ENCODE measurements around the gene SEMA6B. TPM values are rescaled to one million over a fixed set of nuclear protein-coding genes. Genes with fewer than 3 reads are reported as not detected.

Gene SEMA6B
- polyA plus RNA-seq, 1 experiment = 0.66 TPM

DNA sequence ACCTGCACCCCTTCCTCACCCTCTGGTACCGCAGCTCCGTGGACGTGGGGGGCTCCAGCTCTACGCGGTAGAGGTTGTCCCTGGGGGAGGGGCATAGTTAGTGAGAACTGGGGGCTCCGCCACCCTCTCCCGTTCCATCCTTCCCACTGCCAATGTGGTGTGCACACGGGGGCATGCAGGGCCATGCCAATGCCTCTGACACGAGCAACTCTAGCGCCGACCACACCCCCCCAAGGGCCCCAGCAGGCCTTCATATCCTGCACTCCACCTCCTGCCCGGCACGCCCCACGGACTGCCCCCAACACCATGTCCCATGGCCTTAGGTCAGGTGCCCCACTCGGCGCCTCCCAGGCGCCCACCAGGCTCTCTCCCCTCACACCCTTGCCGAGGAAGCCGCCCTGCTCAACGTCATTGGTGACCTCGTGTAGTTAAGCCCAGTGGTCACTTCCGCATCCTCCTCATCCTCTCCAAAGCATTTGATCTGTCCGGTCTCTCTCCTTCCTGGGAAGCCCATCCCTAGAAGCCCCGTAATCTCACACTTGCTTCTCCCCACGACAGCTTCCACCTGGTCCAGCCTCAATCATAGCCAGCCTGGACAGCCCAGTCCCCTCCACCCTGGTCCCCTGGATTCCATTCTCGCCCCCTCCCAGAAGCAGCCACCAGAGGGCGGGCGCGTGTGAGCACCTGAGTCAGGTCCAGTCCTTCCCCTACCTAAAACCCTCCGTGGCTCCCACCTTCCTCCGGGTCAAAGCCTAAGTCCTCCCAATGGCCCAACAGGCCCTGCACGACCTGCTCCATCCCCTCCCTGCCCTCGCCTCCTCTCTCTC, 2.1 kb downstream of the SEMA6B start:
- ChIA-PET POLR2A (no interaction called here), CTCF (interaction anchor here (0.6 to 1.8 kb wide), 4 partner anchors 56 to 79 kb away, joined by 3 to 13 read pairs (median 6); no protein-coding TSS in a partner anchor)
- H3K27ac ChIP-seq (ENCODE audit: low read depth, low read length) = no peak overlapping the region
- no peaks in the 10 kb centered on the region for H3K27me3 ChIP-seq (ENCODE audit: control insufficient read depth, insufficient read depth, low read length)
- no peak for TF ChIP-seq CTCF (IDR thresholded peaks at IDR 0.05; ENCODE audit: low read depth, low read length)
- peaks cover 5% of the 10 kb centered on the region; the same call in 1 of the 2 replicates for H3K9me3 ChIP-seq (ENCODE audit: control insufficient read depth, insufficient read depth, low read length)
- H3K4me3 ChIP-seq (ENCODE audit: low read depth, low read length) = no peak overlapping the region
- DNase-seq (ENCODE audit: low read depth, low spot score) = no peak

DNA sequence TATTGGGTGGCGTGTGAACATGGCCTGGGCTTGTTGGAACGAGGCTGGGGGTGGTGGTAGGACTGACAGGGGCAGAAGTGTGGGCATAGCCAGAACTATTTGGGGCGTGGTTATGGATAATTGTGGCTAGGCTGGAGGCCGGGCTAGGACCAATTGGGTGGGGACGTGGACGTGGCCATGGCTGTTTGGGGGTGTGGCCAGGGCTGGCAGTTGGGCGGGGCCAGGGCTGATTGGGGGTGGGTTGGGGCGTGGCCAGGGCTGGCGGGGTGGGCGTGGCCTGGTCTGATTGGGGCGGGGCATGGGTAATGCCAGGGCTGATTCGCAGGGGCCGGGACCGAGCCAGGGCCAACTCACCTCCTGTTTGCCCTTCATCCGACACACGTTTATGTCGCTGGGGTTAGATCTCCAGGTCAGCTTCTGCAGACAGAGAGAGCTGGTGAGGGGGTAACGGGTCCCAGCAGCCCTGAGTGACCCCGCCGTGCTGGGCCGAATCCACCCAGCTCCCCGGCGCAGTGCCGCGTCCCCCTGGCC, 2.8 kb downstream of the SEMA6B start:
- DNase-seq (ENCODE audit: low read depth, low spot score) = no peak
- POLR2A ChIA-PET = no interaction called here
- CTCF ChIA-PET = interaction anchor here (0.7 to 1.8 kb wide), 2 partner anchors 77 to 80 kb away, joined by 3 to 13 read pairs; no protein-coding TSS in a partner anchor
- Histone ChIP-seq H3K27ac (ENCODE audit: low read depth, low read length) (no peak overlapping the region), H3K4me3 (ENCODE audit: low read depth, low read length) (no peak overlapping the region), H3K27me3 (ENCODE audit: control insufficient read depth, insufficient read depth, low read length) (no peaks in the 10 kb centered on the region), H3K9me3 (ENCODE audit: control insufficient read depth, insufficient read depth, low read length) (peaks cover 7% of the 10 kb centered on the region; the same call in 1 of the 2 replicates)
- TF ChIP-seq CTCF (IDR thresholded peaks at IDR 0.05; ENCODE audit: low read depth, low read length) = no peak

GRCh38 chr19:4555657-4556561, 3.6 kb downstream of the SEMA6B start:
- CTCF ChIA-PET = interaction anchor here (0.7 to 1.8 kb wide), 3 partner anchors 77 to 81 kb away, joined by 3 to 13 read pairs (median 3); no protein-coding TSS in a partner anchor
- POLR2A ChIA-PET = no interaction called here
- no peak overlapping the region for H3K27ac ChIP-seq (ENCODE audit: low read depth, low read length)
- no peak for DNase-seq (ENCODE audit: low read depth, low spot score)
- TF ChIP-seq CTCF (IDR thresholded peaks at IDR 0.05; ENCODE audit: low read depth, low read length) = no peak
- H3K4me3 ChIP-seq (ENCODE audit: low read depth, low read length) = no peak overlapping the region
- H3K9me3 ChIP-seq (ENCODE audit: control insufficient read depth, insufficient read depth, low read length) = peaks cover 7% of the 10 kb centered on the region; the same call in 1 of the 2 replicates
- no peaks in the 10 kb centered on the region for H3K27me3 ChIP-seq (ENCODE audit: control insufficient read depth, insufficient read depth, low read length)

GRCh38 chr19:4554717-4555116, 4.8 kb downstream of the SEMA6B start:
- no peak for DNase-seq (ENCODE audit: low read depth, low spot score)
- CTCF ChIA-PET = interaction anchor here (0.8 to 1.1 kb wide), 3 partner anchors 30 to 82 kb away, joined by 3 to 5 read pairs (median 3); no protein-coding TSS in a partner anchor
- no peak overlapping the region for H3K4me3 ChIP-seq (ENCODE audit: low read depth, low read length)
- no peaks in the 10 kb centered on the region for H3K27me3 ChIP-seq (ENCODE audit: control insufficient read depth, insufficient read depth, low read length)
- H3K27ac ChIP-seq (ENCODE audit: low read depth, low read length) = no peak overlapping the region
- H3K9me3 ChIP-seq (ENCODE audit: control insufficient read depth, insufficient read depth, low read length) = peaks cover 7% of the 10 kb centered on the region; the same call in 1 of the 2 replicates
- POLR2A ChIA-PET = no interaction called here
- no peak for TF ChIP-seq CTCF (IDR thresholded peaks at IDR 0.05; ENCODE audit: low read depth, low read length)

Measured in AG04450 (cell line).